ENCODE measurements around the gene RUNDC3A.

The RUNDC3A gene

GRCh38 chr17:44308320-44308818 is at the start of gene RUNDC3A:
Gene RUNDC3A (plus strand): TSS chr17:44308601. CDS start chr17:44308833, 232 bp downstream.
- peak; percentile 98 for DNase-seq (ENCODE audit: low spot score)

GRCh38 chr17:44258811-44259351 is 49.5 kb upstream of the RUNDC3A start:
- DNase-seq (ENCODE audit: low spot score): no peak

- no peak for DNase-seq (ENCODE audit: low spot score)
Observed at GRCh38 chr17:44260296-44260695, 48.1 kb upstream of the RUNDC3A start.

- no peak for DNase-seq (ENCODE audit: low spot score)
Observed at GRCh38 chr17:44262654-44263225, 45.7 kb upstream of the RUNDC3A start.

- no peak for DNase-seq (ENCODE audit: low spot score)
Observed at GRCh38 chr17:44263345-44263902, 45.0 kb upstream of the RUNDC3A start.

GRCh38 chr17:44266402-44267164 is 41.8 kb upstream of the RUNDC3A start:
- no peak for DNase-seq (ENCODE audit: low spot score)

GRCh38 chr17:44267165-44267455 is 41.3 kb upstream of the RUNDC3A start:
- no peak for DNase-seq (ENCODE audit: low spot score)

- no peak for DNase-seq (ENCODE audit: low spot score)
Observed at GRCh38 chr17:44267818-44268490, 40.4 kb upstream of the RUNDC3A start, which contains the start of gene SLC4A1. Gene SLC4A1 (minus strand): TSS chr17:44268135. CDS start chr17:44262866, 5,269 bp downstream.

GRCh38 chr17:44268709-44269534 is 39.5 kb upstream of the RUNDC3A start:
- no peak for DNase-seq (ENCODE audit: low spot score)

GRCh38 chr17:44269535-44270240 is 38.7 kb upstream of the RUNDC3A start:
- no peak for DNase-seq (ENCODE audit: low spot score)

- DNase-seq (ENCODE audit: low spot score): no peak
Observed at GRCh38 chr17:44272321-44272951, 36.0 kb upstream of the RUNDC3A start.

- no peak for DNase-seq (ENCODE audit: low spot score)
Observed at GRCh38 chr17:44272954-44273353, 35.4 kb upstream of the RUNDC3A start.

- no peak for DNase-seq (ENCODE audit: low spot score)
Observed at GRCh38 chr17:44273607-44274006, 34.8 kb upstream of the RUNDC3A start.

GRCh38 chr17:44277976-44278375 is 30.4 kb upstream of the RUNDC3A start:
- DNase-seq (ENCODE audit: low spot score): peak; percentile 19

- no peak for DNase-seq (ENCODE audit: low spot score)
Observed at GRCh38 chr17:44279346-44279665, 29.1 kb upstream of the RUNDC3A start.

GRCh38 chr17:44279666-44280391 is 28.6 kb upstream of the RUNDC3A start:
- DNase-seq (ENCODE audit: low spot score): peak; percentile 84

- DNase-seq (ENCODE audit: low spot score): no peak
Observed at GRCh38 chr17:44280392-44280937, 27.9 kb upstream of the RUNDC3A start.

GRCh38 chr17:44281570-44281969 is 26.8 kb upstream of the RUNDC3A start:
- no peak for DNase-seq (ENCODE audit: low spot score)

- no peak for DNase-seq (ENCODE audit: low spot score)
Observed at GRCh38 chr17:44282264-44282663, 26.1 kb upstream of the RUNDC3A start.

All from AG08395 (cell line).